OCI-LY7 (cell line): ENCODE measurements around the gene DLGAP1. TPM values are rescaled to one million over a fixed set of nuclear protein-coding genes. Genes with fewer than 3 reads are reported as not detected.
A peak's percentile ranks its signal among the peaks of the same experiment; 100 is the strongest.

Experiments
- BruUV-seq: library from RNA; stranded (reverse); fragments of 400-500 nt; replicated peaks from 2 replicates; lab custom pipeline; 2021; lab: Mats Ljungman, UMichigan
- CTCF ChIA-PET: fragments of 300-600 bp; sonication (Branson Sonifier 250); formaldehyde crosslinking; loops from one replicate; lab custom pipeline; 2022; ENCODE audit warnings: antibody characterized with exemption; ENCODE audit not compliant: unreplicated experiment; lab: Charles Lee
- POLR2A ChIA-PET: fragments of 300-600 bp; sonication (Branson Sonifier 250); formaldehyde crosslinking; loops from one replicate; lab custom pipeline; 2022; ENCODE audit warnings: antibody characterized with exemption; lab: Charles Lee
- DNase-seq: peaks from one replicate; pipeline ENCODE4 v3.0.0-alpha.2; 2015; ENCODE audit warnings: low spot score
- H2AFZ ChIP-seq: fragments of 200-600 bp; sonication (generic), shearing (Covaris generic); 2 replicates; pipeline ENCODE4 v1.6.1; 2014; ENCODE audit warnings: mild to moderate bottlenecking, antibody characterized with exemption, low read length, moderate library complexity
- H3K27ac ChIP-seq: fragments of 200-600 bp; sonication (generic); 2 replicates; pipeline ENCODE4 v1.5.1; 2014; ENCODE audit warnings: mixed run types, low read depth, mild to moderate bottlenecking, moderate library complexity, low read length, inconsistent platforms; ENCODE audit not compliant: poor library complexity, severe bottlenecking
- H3K36me3 ChIP-seq: fragments of 200-600 bp; sonication (generic); 2 replicates; pipeline ENCODE4 v1.6.1; 2014; ENCODE audit warnings: mild to moderate bottlenecking, antibody characterized with exemption, low read length, moderate library complexity, mixed read lengths; ENCODE audit not compliant: insufficient read depth
- H3K4me1 ChIP-seq: fragments of 200-600 bp; sonication (generic); 2 replicates; pipeline ENCODE4 v1.5.1; 2014; ENCODE audit warnings: mild to moderate bottlenecking, low read length; ENCODE audit not compliant: insufficient read depth, poor library complexity, severe bottlenecking
- H3K4me2 ChIP-seq: fragments of 200-600 bp; sonication (generic); 2 replicates; pipeline ENCODE4 v1.6.1; 2014; ENCODE audit warnings: mild to moderate bottlenecking, low read length
- H3K4me3 ChIP-seq: fragments of 200-600 bp; sonication (generic); 2 replicates; pipeline ENCODE4 v1.5.1; 2014; ENCODE audit warnings: mild to moderate bottlenecking, low read depth, low read length; ENCODE audit not compliant: poor library complexity, severe bottlenecking
- H3K79me2 ChIP-seq: fragments of 200-600 bp; sonication (generic); 2 replicates; pipeline ENCODE4 v1.6.1; 2016; ENCODE audit warnings: low read depth, mild to moderate bottlenecking, low read length, moderate library complexity, mixed read lengths; ENCODE audit not compliant: insufficient read depth
- H3K9me2 ChIP-seq: fragments of 200-600 bp; sonication (generic); 2 replicates; pipeline ENCODE4 v1.6.1; 2016; ENCODE audit warnings: mild to moderate bottlenecking, low read length, mixed read lengths; ENCODE audit not compliant: insufficient read depth
- H3K9me3 ChIP-seq: fragments of 200-600 bp; sonication (generic); 2 replicates; pipeline ENCODE4 v1.6.1; 2014; ENCODE audit warnings: mild to moderate bottlenecking, mixed run types, low read length, mixed read lengths
- H4K20me1 ChIP-seq: fragments of 200-600 bp; sonication (generic); 2 replicates; pipeline ENCODE4 v1.6.1; 2014; ENCODE audit warnings: mild to moderate bottlenecking, antibody characterized with exemption, low read length, moderate library complexity, mixed read lengths; ENCODE audit not compliant: insufficient read depth
- EZH2phosphoT487 ChIP-seq: fragments of 200-600 bp; sonication (generic); IDR thresholded peaks from 2 replicates; pipeline ENCODE4 v1.6.1; 2018; ENCODE audit warnings: low read depth, borderline replicate concordance, mild to moderate bottlenecking, mixed run types, antibody characterized with exemption, low read length, moderate library complexity, mixed read lengths
- intact Hi-C: fragments of 100-400 bp; cut with micrococcal nuclease; formaldehyde crosslinking; loops from one replicate; pipeline ENCODE4 v1.10.0; 2022; ENCODE audit not compliant: unreplicated experiment
- total RNA-seq, 2 experiments: library from RNA; depleted of rRNA in 1 of 2; stranded (reverse); fragments of >200 nt in 1 of 2; shearing (Covaris generic) in 1 of 2; gene quantifications; 2 replicates each; pipeline ENCODE4 v1.2.3, GENCODE V29; 2014 to 2022
- TF ChIP-seq, protein P1 (sequence below): fragments of 200-600 bp; sonication (generic); conservative IDR thresholded peaks from 2 replicates; pipeline ENCODE4 v1.5.1; 2014; ENCODE audit warnings: mild to moderate bottlenecking, antibody characterized with exemption, low read length, moderate library complexity, mixed read lengths

DLGAP1 gene
- total RNA-seq, 2 experiments from 2014 or later = 0.22 TPM; not detected in 1

DNA sequence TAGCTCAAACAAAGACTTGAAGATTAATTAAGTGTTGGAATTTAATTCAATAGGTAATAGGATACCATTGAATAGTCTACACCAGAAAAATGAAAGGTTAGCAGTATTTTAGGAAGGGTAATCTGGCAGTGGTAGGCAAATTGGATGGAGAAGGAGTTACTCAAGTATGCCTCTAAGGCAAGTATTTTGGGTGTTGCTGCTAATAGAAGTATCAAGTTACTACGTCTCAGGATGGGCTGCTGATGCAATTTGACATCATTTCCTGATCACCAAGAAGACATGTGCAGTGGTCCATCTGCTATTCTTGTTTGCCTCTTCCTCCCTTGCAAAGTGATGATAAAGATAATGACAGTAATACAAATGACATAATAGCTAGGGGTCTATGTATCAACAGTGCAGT lies 519.8 kb downstream of the DLGAP1 start:
- ChIA-PET POLR2A (interaction anchor here (0.5 to 1.3 kb wide), 6 partner anchors 8 to 164 kb away, joined by 3 read pairs; no protein-coding TSS in a partner anchor), CTCF (no interaction called here)
- Histone ChIP-seq H4K20me1 (no peaks in the 10 kb centered on the region), H3K4me1 (peaks cover 27% of the 10 kb centered on the region), H3K79me2 (no peaks in the 10 kb centered on the region), H3K36me3 (no peaks in the 10 kb centered on the region), H2AFZ (peak overlapping the region; percentile 62; the same call in 1 of the 2 replicates), H3K27ac (no peak overlapping the region), H3K4me2 (peak overlapping the region; percentile 17; the same call in 1 of the 2 replicates), H3K4me3 (no peak overlapping the region), H3K9me3 (0 out of 2 replicates have a peak, but pooled peaks cover 5% of the 10 kb centered on the region), H3K9me2 (no peaks in the 10 kb centered on the region)
- TF ChIP-seq EZH2phosphoT487 = no peak
- TF ChIP-seq, protein P1, sequence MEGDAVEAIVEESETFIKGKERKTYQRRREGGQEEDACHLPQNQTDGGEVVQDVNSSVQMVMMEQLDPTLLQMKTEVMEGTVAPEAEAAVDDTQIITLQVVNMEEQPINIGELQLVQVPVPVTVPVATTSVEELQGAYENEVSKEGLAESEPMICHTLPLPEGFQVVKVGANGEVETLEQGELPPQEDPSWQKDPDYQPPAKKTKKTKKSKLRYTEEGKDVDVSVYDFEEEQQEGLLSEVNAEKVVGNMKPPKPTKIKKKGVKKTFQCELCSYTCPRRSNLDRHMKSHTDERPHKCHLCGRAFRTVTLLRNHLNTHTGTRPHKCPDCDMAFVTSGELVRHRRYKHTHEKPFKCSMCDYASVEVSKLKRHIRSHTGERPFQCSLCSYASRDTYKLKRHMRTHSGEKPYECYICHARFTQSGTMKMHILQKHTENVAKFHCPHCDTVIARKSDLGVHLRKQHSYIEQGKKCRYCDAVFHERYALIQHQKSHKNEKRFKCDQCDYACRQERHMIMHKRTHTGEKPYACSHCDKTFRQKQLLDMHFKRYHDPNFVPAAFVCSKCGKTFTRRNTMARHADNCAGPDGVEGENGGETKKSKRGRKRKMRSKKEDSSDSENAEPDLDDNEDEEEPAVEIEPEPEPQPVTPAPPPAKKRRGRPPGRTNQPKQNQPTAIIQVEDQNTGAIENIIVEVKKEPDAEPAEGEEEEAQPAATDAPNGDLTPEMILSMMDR = no peak
- peak; percentile 58 for DNase-seq
- intact Hi-C loops = loop anchor here (2.0 kb wide), 1 partner anchor 21 kb away; no protein-coding TSS in a partner anchor
- BruUV-seq = no TSS peak

DNA sequence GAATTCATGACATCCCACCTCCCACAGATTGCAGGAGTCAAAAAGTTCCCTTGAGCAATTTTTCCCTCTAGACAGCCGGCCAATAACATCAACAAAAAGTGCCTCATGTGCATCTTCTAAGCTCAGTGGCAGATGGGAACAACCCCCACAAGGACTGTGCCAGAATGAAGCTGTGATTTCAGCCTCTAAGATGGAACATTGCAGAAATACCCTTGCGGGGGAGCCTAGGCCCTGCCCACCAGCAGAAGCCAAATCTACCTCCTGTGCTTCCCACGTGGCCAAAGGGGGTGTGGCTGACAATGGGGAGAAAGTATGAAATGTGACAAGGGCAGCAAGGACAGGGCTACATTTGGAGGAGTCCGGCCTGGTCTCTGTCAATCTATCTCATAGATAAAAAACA lies 522.8 kb downstream of the DLGAP1 start:
- H3K9me3 ChIP-seq = no peaks in the 10 kb centered on the region
- H3K4me3 ChIP-seq = no peak overlapping the region
- ChIA-PET CTCF (interaction anchor here (1.0 kb wide), 1 partner anchor 31 kb away, joined by 3 read pairs; no protein-coding TSS in a partner anchor), POLR2A (interaction anchor here (1.0 to 1.8 kb wide), 6 partner anchors 10 to 26 kb away, joined by 3 to 7 read pairs (median 4); no protein-coding TSS in a partner anchor)
- intact Hi-C loops = no loop called here
- H3K9me2 ChIP-seq = no peaks in the 10 kb centered on the region
- no peaks in the 10 kb centered on the region for H3K79me2 ChIP-seq
- peak overlapping the region; percentile 2; the same call in 1 of the 2 replicates for H3K4me2 ChIP-seq
- TF ChIP-seq EZH2phosphoT487 = no peak
- TF ChIP-seq, protein P1 = no peak
- H2AFZ ChIP-seq = no peak overlapping the region; the same call in 1 of the 2 replicates
- DNase-seq = no peak
- peaks cover 27% of the 10 kb centered on the region for H3K4me1 ChIP-seq
- no TSS peak for BruUV-seq
- H4K20me1 ChIP-seq = no peaks in the 10 kb centered on the region
- H3K36me3 ChIP-seq = no peaks in the 10 kb centered on the region
- no peak overlapping the region for H3K27ac ChIP-seq

DNA sequence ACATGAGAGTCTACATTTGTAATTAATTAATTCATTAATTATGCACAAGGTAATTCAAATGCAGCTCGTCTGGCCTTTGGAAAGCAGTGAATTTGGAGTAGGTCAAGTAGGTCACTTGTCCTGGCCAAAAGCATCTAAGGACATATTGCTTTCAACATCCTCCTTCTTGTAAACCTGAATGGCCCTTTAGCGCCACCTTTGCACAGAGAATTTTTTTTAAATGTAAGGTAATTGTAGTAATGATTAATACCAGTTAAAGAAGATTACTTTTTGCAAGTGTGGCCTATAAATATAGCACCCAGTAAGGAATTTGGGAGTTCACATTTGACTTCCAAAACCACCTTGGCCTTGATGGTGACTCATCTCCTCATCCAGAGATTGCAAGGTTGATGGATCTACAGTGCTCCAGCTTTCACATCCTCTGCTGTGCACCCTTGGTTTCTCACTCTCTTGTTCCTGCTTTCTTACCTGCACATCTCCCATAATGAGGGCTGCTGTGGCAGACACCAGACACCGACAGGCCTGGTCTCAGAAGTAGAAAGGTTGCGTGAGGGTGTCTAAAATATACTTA lies 523.5 kb downstream of the DLGAP1 start:
- Histone ChIP-seq H3K4me3 (no peak overlapping the region), H3K36me3 (no peaks in the 10 kb centered on the region), H3K4me2 (peak overlapping the region; percentile 2; the same call in 1 of the 2 replicates), H3K9me2 (no peaks in the 10 kb centered on the region), H4K20me1 (no peaks in the 10 kb centered on the region), H2AFZ (no peak overlapping the region), H3K9me3 (no peaks in the 10 kb centered on the region), H3K4me1 (peaks cover 26% of the 10 kb centered on the region), H3K79me2 (no peaks in the 10 kb centered on the region), H3K27ac (no peak overlapping the region)
- intact Hi-C loops = no loop called here
- ChIA-PET POLR2A (interaction anchor here (1.4 to 1.6 kb wide), 2 partner anchors 10 to 18 kb away, joined by 3 to 10 read pairs; no protein-coding TSS in a partner anchor), CTCF (interaction anchor here (0.9 to 1.0 kb wide), 2 partner anchors 11 to 30 kb away, joined by 3 read pairs; no protein-coding TSS in a partner anchor)
- DNase-seq = no peak
- no peak for TF ChIP-seq EZH2phosphoT487
- TF ChIP-seq, protein P1 = peak; percentile 67
- BruUV-seq = no TSS peak
